ENCODE measurements around the gene GPX6.

GPX6 gene

DNA sequence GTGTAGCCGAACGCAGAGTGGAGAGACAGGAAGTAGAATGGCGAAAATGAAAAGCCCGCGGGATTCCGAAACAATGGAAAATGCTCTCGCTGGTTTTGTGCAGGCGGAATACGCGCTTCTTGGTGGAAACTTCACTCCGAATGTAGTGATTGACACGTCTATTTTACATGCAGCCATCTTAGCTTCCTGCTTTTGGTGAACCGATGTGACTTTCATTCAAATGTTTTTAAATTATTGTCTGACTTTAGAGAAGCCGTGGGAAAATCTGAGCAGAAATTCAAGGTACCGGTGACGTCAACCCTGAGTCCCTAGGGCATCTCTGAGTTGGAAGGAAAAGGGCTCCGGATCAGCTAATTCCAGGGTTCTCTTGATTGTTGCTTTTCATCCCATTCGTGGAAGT is 21.5 kb upstream of the GPX6 start:
- H3K4me2 ChIP-seq (ENCODE audit: insufficient read depth, low read length), result no peak overlapping the region
- no peaks in the 10 kb centered on the region for H3K4me1 ChIP-seq (ENCODE audit: insufficient read depth, low read length)
- no peaks in the 10 kb centered on the region for H3K79me2 ChIP-seq (ENCODE audit: insufficient read depth, low read length)
- H3K27ac ChIP-seq (ENCODE audit: low read length), result no peak overlapping the region
- H3K4me3 ChIP-seq (ENCODE audit: low read depth in 1 of 2, low read length in 2 of 2), result no peak overlapping the region
- DNase-seq (no peak), ATAC-seq (ENCODE audit: insufficient read depth, low read depth) (no peak)
- no peaks in the 10 kb centered on the region for H3K9me3 ChIP-seq (ENCODE audit: insufficient read depth, low read length, severe bottlenecking)
- H3K9ac ChIP-seq (ENCODE audit: low read depth, low read length), result no peak overlapping the region
- TF ChIP-seq CTCF (IDR thresholded peaks at IDR 0.05; ENCODE audit: borderline replicate concordance, extremely low read depth, low read length, poor library complexity, severe bottlenecking) (no peak), EZH2 (IDR thresholded peaks at IDR 0.05; ENCODE audit: borderline replicate concordance, low read depth, low read length, severe bottlenecking) (no peak)
- H2AFZ ChIP-seq (ENCODE audit: low read depth, low read length), result no peak overlapping the region
- no peaks in the 10 kb centered on the region for H3K27me3 ChIP-seq (ENCODE audit: insufficient read depth, low read length, poor library complexity)
- H3K36me3 ChIP-seq (ENCODE audit: insufficient read depth, low read length), result no peaks in the 10 kb centered on the region
- H4K20me1 ChIP-seq (ENCODE audit: insufficient read depth, low read length), result no peaks in the 10 kb centered on the region

DNA sequence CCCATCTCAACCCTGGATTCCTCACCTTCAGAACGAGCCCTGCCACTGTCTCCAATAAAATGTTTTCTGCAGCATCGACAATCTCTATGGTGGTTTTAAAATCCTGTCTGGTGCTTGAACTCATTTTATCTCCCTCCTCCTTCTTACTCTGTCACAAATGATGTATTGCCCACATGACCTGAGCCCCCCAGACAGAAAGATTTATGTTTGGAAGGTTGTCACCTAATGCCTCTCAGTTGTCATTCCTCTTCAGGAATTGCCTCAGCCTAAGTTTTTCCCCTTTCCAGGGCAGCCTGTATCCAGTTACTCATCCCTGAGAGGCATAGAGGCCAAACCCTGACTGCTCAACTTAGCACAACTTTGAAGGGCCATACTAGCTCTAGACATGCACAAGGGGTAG is 19.3 kb upstream of the GPX6 start:
- no peak overlapping the region for H2AFZ ChIP-seq (ENCODE audit: low read depth, low read length)
- no peaks in the 10 kb centered on the region for H4K20me1 ChIP-seq (ENCODE audit: insufficient read depth, low read length)
- no peaks in the 10 kb centered on the region for H3K4me1 ChIP-seq (ENCODE audit: insufficient read depth, low read length)
- H3K36me3 ChIP-seq (ENCODE audit: insufficient read depth, low read length), result no peaks in the 10 kb centered on the region
- no peak overlapping the region for H3K4me3 ChIP-seq (ENCODE audit: low read depth in 1 of 2, low read length in 2 of 2)
- TF ChIP-seq CTCF (IDR thresholded peaks at IDR 0.05; ENCODE audit: borderline replicate concordance, extremely low read depth, low read length, poor library complexity, severe bottlenecking) (no peak), EZH2 (IDR thresholded peaks at IDR 0.05; ENCODE audit: borderline replicate concordance, low read depth, low read length, severe bottlenecking) (no peak)
- no peak overlapping the region for H3K9ac ChIP-seq (ENCODE audit: low read depth, low read length)
- no peaks in the 10 kb centered on the region for H3K27me3 ChIP-seq (ENCODE audit: insufficient read depth, low read length, poor library complexity)
- no peak for ATAC-seq (ENCODE audit: insufficient read depth, low read depth)
- H3K9me3 ChIP-seq (ENCODE audit: insufficient read depth, low read length, severe bottlenecking), result no peaks in the 10 kb centered on the region
- no peak overlapping the region for H3K4me2 ChIP-seq (ENCODE audit: insufficient read depth, low read length)
- no peak for DNase-seq
- no peak overlapping the region for H3K27ac ChIP-seq (ENCODE audit: low read length)
- H3K79me2 ChIP-seq (ENCODE audit: insufficient read depth, low read length), result no peaks in the 10 kb centered on the region

- ATAC-seq (ENCODE audit: insufficient read depth, low read depth), result no peak
- no peak overlapping the region for H3K27ac ChIP-seq (ENCODE audit: low read length)
- H3K79me2 ChIP-seq (ENCODE audit: insufficient read depth, low read length), result no peaks in the 10 kb centered on the region
- no peak overlapping the region for H3K9ac ChIP-seq (ENCODE audit: low read depth, low read length)
- no peaks in the 10 kb centered on the region for H3K36me3 ChIP-seq (ENCODE audit: insufficient read depth, low read length)
- no peaks in the 10 kb centered on the region for H3K4me1 ChIP-seq (ENCODE audit: insufficient read depth, low read length)
- DNase-seq, result no peak
- H3K27me3 ChIP-seq (ENCODE audit: insufficient read depth, low read length, poor library complexity), result no peaks in the 10 kb centered on the region
- H3K4me2 ChIP-seq (ENCODE audit: insufficient read depth, low read length), result no peak overlapping the region
- TF ChIP-seq EZH2 (IDR thresholded peaks at IDR 0.05; ENCODE audit: borderline replicate concordance, low read depth, low read length, severe bottlenecking) (no peak), CTCF (IDR thresholded peaks at IDR 0.05; ENCODE audit: borderline replicate concordance, extremely low read depth, low read length, poor library complexity, severe bottlenecking) (no peak)
- no peaks in the 10 kb centered on the region for H3K9me3 ChIP-seq (ENCODE audit: insufficient read depth, low read length, severe bottlenecking)
- H2AFZ ChIP-seq (ENCODE audit: low read depth, low read length), result no peak overlapping the region
- no peaks in the 10 kb centered on the region for H4K20me1 ChIP-seq (ENCODE audit: insufficient read depth, low read length)
- no peak overlapping the region for H3K4me3 ChIP-seq (ENCODE audit: low read depth in 1 of 2, low read length in 2 of 2)
These were observed 18.7 kb upstream of the GPX6 start for GRCh38 chr6:28534306-28534705.

All from DND-41 (cell line).